HG02870 (cell line): ENCODE data around the gene SRRM4.

Experiments used
- ATAC-seq: cut with Tn5 transposase; IDR thresholded peaks from one replicate; pipeline ENCODE4 v1.9.1; 2021; ENCODE audit warnings: mild to moderate bottlenecking, moderate library complexity; ENCODE audit not compliant: unreplicated experiment

Gene SRRM4

GRCh38 chr12:119195256-119195655, 213.9 kb downstream of the SRRM4 start:
- ATAC-seq: no peak

- ATAC-seq: no peak
Observed at GRCh38 chr12:119198440-119198839, 217.1 kb downstream of the SRRM4 start.

DNA sequence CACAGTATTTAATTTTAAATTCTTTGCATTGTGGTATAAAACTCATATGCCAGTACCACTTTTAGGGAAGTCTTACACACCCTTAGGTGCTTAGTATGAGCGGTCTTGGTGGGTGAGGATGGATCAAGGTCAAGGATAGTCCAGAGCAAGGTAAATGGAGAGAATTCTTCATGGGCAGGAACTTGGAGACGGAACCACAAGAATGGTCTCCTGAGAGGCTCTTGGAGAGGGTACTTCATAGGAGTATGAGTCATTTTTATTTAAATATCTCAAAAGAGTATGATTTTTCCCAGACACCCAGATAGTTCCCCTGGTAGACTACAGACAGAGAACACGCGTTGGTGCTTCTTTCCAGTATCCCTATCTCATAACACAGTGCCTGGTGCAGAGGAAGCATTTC, 219.3 kb downstream of the SRRM4 start:
- no peak for ATAC-seq

- ATAC-seq: no peak
Observed at GRCh38 chr12:119201789-119202543, 220.6 kb downstream of the SRRM4 start.

GRCh38 chr12:119202544-119202943, 221.2 kb downstream of the SRRM4 start:
- ATAC-seq: no peak

GRCh38 chr12:119204131-119204530, 222.8 kb downstream of the SRRM4 start:
- no peak for ATAC-seq

DNA sequence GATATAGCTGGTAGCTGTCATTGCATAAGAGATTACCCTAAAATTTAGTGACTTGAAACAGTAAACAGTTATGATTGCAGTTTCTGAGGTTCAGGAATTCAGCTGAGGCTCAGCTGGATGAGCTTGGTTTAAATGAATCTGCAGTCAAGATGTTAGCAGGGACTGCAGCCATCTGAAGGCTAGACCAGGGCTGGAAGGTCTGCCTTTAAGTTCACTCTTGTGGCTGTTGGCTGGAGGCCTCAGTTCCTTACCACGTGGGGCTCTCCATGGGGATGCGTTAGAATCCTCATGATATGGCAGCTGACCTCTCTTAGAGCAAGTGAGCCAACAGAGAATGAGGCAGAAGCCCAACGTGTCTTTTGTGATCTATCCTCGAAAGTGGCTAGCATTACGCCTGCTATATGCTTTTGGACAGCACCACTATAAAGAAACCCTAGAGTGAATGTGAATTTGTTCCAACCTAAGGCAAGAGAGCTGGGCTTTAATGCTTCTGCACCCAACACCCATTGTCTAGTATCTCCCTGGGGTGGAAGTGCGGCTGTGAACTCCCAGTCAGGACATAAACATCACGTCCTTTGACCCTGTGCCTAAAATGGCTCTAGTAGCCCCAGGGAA, 223.4 kb downstream of the SRRM4 start:
- ATAC-seq: no peak

DNA sequence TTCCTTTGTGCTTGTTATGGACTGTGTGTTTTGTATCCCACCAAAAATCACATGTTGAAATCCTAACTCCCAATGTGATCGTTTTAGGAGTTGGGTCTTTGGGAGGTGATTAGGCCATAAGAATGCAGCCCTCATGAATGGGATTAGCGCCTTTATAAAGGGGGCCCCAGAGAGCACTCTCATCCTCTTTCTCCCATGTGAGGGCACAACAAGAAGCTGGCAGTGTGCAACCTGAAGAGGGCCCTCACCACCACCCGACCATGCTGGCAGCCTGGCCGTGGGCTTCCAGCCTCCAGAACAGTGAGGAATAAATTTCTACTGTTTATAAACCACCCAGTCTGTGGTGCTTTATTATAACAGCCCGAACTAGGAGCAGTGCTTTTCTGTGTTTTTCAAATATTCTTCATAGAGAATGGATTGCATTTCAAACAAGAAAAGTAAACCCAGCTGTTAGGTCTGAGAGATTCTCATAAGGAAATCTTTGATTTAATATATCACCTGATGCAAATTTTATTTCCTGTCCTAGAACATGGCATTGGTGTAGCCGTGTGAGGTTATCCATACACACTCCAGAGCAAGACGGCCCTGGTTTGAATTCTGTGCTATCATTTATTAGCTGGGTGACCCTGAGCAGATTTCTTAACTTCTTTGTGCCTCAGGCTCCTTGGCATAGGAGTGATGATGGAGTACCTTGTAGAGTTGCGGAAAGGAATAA, 225.2 kb downstream of the SRRM4 start:
- no peak for ATAC-seq

DNA sequence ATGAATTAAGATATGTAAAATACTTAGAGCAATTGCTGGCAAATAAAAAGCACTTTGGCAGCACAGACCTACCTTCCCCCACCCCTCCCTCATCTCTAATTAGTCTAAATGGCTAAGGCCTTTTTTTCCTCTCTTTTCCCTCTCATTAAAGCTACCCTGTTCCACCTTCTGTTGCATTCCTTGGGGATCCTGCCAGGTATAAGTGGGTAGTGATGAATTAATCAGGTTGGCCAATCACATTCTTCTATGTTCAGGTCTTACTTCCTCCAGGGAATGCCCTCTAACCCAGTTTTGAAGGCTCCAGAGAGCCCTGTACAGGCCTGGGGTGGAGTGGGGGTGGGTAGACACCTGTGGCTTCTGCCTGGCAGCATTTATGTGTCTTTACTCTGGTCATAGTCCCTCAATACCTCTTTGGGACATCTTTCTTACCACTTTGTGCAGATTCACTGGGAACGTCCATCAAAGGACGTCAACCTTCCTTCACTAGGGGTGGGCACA, 225.8 kb downstream of the SRRM4 start:
- no peak for ATAC-seq

GRCh38 chr12:119208626-119209061, 227.3 kb downstream of the SRRM4 start:
- no peak for ATAC-seq

DNA sequence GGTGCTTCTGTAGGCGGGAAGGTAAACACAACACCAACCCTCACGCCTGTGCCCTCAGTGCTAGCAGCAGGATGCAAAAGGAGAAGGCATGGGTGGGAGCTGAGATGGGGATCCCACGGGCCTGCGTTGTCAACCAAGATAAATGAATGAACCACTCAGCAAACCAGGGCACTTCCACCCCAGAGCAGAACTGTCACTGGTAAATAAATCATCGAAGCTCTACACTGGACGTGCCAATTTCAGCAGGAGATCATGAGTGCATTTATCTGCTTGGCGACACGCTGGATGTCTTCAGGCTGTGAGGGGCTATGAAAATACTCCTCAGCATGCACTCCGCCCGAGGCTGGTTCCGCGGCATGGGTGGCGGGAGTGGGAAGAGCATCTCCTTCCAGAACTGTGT, 230.5 kb downstream of the SRRM4 start:
- no peak for ATAC-seq
